ENCODE data around the gene AXIN1.
"Not testable (repeated sequence)": the region's sequence is repeated elsewhere in the genome, so short reads cannot be mapped to it uniquely, and the experiment has no call there.

The AXIN1 gene

GRCh38 chr16:352547-353403 is at the start of gene AXIN1:
Gene AXIN1 (minus strand): TSS chr16:352723. CDS start chr16:347025, 5,698 bp downstream.
- DNase-seq, result peak; percentile 98

GRCh38 chr16:401468-402348 is 49.2 kb upstream of the AXIN1 start, which contains the start of gene DECR2:
Gene DECR2 (plus strand): TSS chr16:401885. CDS start chr16:401964, 79 bp downstream.
- DNase-seq, result peak; percentile 97

- no peak for DNase-seq
Measured at GRCh38 chr16:400061-400591, 47.6 kb upstream of the AXIN1 start.

GRCh38 chr16:399340-400019 is 47.0 kb upstream of the AXIN1 start:
- no peak for DNase-seq

- no peak for DNase-seq
Measured at GRCh38 chr16:398561-399339, 46.2 kb upstream of the AXIN1 start.

GRCh38 chr16:397736-398332 is 45.3 kb upstream of the AXIN1 start:
- peak; percentile 83 for DNase-seq

- DNase-seq, result peak; percentile 66
Measured at GRCh38 chr16:397135-397661, 44.7 kb upstream of the AXIN1 start, which contains the start of gene NME4. Gene NME4 (plus strand): TSS chr16:397199. CDS start chr16:397223, 24 bp downstream.

- DNase-seq, result peak; percentile 81
Measured at GRCh38 chr16:396605-397004, 44.1 kb upstream of the AXIN1 start.

- no peak for DNase-seq
Measured at GRCh38 chr16:396199-396598, 43.7 kb upstream of the AXIN1 start.

GRCh38 chr16:392450-393030 is 40.0 kb upstream of the AXIN1 start:
- no peak for DNase-seq

- peak; percentile 84 for DNase-seq
Measured at GRCh38 chr16:391885-392335, 39.4 kb upstream of the AXIN1 start.

- DNase-seq, result no peak
Measured at GRCh38 chr16:389352-389751, 36.8 kb upstream of the AXIN1 start.

GRCh38 chr16:387761-388666 is 35.5 kb upstream of the AXIN1 start:
- DNase-seq, result not testable (repeated sequence)

GRCh38 chr16:386641-387156 is 34.2 kb upstream of the AXIN1 start:
- no peak for DNase-seq

GRCh38 chr16:383326-384051 is 31.0 kb upstream of the AXIN1 start:
- DNase-seq, result peak; percentile 64

GRCh38 chr16:381789-382717 is 29.5 kb upstream of the AXIN1 start, which contains the start of gene PGAP6:
Gene PGAP6 (minus strand): TSS chr16:381978. CDS start chr16:381821, 157 bp downstream.
- DNase-seq, result peak; percentile 65
